Amniotic stem cell (primary cell): Measurements from ENCODE around the gene TBX2.

Source experiments
- DNase-seq: peaks from one replicate; lab custom pipeline; 2025; lab: John Stamatoyannopoulos, UW

The TBX2 gene

GRCh38 chr17:61402073-61402541, 2.5 kb downstream of the TBX2 start:
- no peak for DNase-seq

- no peak for DNase-seq
Observed at GRCh38 chr17:61402978-61403800, 3.5 kb downstream of the TBX2 start.

- DNase-seq = no peak
Observed at GRCh38 chr17:61403801-61404662, 4.4 kb downstream of the TBX2 start.

GRCh38 chr17:61404663-61404912, 4.9 kb downstream of the TBX2 start:
- no peak for DNase-seq

GRCh38 chr17:61404913-61405685, 5.5 kb downstream of the TBX2 start:
- no peak for DNase-seq

- no peak for DNase-seq
Observed at GRCh38 chr17:61405686-61406536, 6.3 kb downstream of the TBX2 start.

GRCh38 chr17:61406537-61406845, 6.8 kb downstream of the TBX2 start:
- DNase-seq = no peak

- no peak for DNase-seq
Observed at GRCh38 chr17:61406971-61407911, 7.6 kb downstream of the TBX2 start.

- DNase-seq = no peak
Observed at GRCh38 chr17:61408151-61409041, 8.8 kb downstream of the TBX2 start.

GRCh38 chr17:61409301-61410112, 9.9 kb downstream of the TBX2 start:
- no peak for DNase-seq

GRCh38 chr17:61410141-61411010, 10.7 kb downstream of the TBX2 start:
- peak; percentile 71 for DNase-seq

GRCh38 chr17:61411011-61411260, 11.3 kb downstream of the TBX2 start:
- no peak for DNase-seq

- DNase-seq = no peak
Observed at GRCh38 chr17:61411261-61412142, 11.9 kb downstream of the TBX2 start.

GRCh38 chr17:61412143-61412859, 12.7 kb downstream of the TBX2 start:
- peak; percentile 80 for DNase-seq

GRCh38 chr17:61412860-61413660, 13.4 kb downstream of the TBX2 start:
- DNase-seq = no peak
